Prostate gland (tissue), 2 donors: ENCODE measurements around the gene SMIM17. TPM values are rescaled to one million over a fixed set of nuclear protein-coding genes. Genes with fewer than 3 reads are reported as not detected.
A peak's percentile ranks its signal among the peaks of the same experiment; 100 is the strongest.

Source experiments
- DNase-seq: peaks from one replicate; pipeline ENCODE4 v3.0.0-alpha.2; 2019; ENCODE audit warnings: low spot score
- H3K27ac ChIP-seq, 2 donors: fragments of 200-600 bp; sonication (generic); 2 replicates each; pipeline ENCODE4 v1.5.1; 2017 to 2019
- H3K27me3 ChIP-seq: fragments of 200-600 bp; sonication (generic); replicated peaks from 2 replicates; pipeline ENCODE4 v1.5.1; 2019; ENCODE audit not compliant: insufficient read depth
- H3K36me3 ChIP-seq, 2 donors: fragments of 200-600 bp; sonication (generic); 1 replicate in 1 of 2; 2 replicates in 1 of 2; pipeline versions ENCODE4 v1.5.1 to v1.8.1; 2017 to 2019
- H3K4me1 ChIP-seq: fragments of 200-600 bp; sonication (generic); replicated peaks from 2 replicates; pipeline ENCODE4 v1.5.1; 2019
- H3K4me3 ChIP-seq, 2 donors: fragments of 200-600 bp; sonication (generic); 2 replicates each; pipeline ENCODE4 v1.5.1; 2017 to 2019
- H3K9me3 ChIP-seq: fragments of 200-600 bp; sonication (generic); 2 replicates; pipeline ENCODE4 v1.5.1; 2017
- CTCF ChIP-seq, 4 experiments: fragments of 200-600 bp in 2 of 4; fragments of 450-650 bp in 2 of 4; sonication (generic) in 2 of 4; IDR thresholded peaks; 1 replicate in 3 of 4; 2 replicates in 1 of 4; pipeline ENCODE4 v1.5.1; 2016 to 2019; ENCODE audit warnings: antibody characterized with exemption in 4 of 4, mild to moderate bottlenecking in 2 of 4, moderate library complexity in 2 of 4
- POLR2A ChIP-seq: fragments of 450-650 bp; IDR thresholded peaks from one replicate; pipeline ENCODE4 v1.6.1; 2016; ENCODE audit warnings: antibody characterized with exemption, mild to moderate bottlenecking
- POLR2AphosphoS5 ChIP-seq: sonication (generic); formaldehyde crosslinking; IDR thresholded peaks from one replicate; pipeline ENCODE4 v1.6.1; 2017; ENCODE audit warnings: antibody characterized with exemption
- WGBS: methylation state at CpG from one replicate; pipeline ENCODE4 v1.1.5; 2018; 5-methylcytosine and 5-hydroxymethylcytosine counted together
- intact Hi-C: fragments of 100-400 bp; cut with DNase I; formaldehyde crosslinking; loops from one replicate; pipeline ENCODE4 v1.14.2; 2022
- total RNA-seq, 2 donors: library from RNA; depleted of rRNA; stranded (reverse); fragments of >200 nt; gene quantifications; one replicate each; pipeline ENCODE4 v1.1.0, GENCODE V29; 2016

SMIM17 gene
- total RNA-seq, 2 donors from 2014 or later: not detected

GRCh38 chr19:56623006-56623405 lies 20.0 kb upstream of the SMIM17 start:
- no peak for DNase-seq
- Histone ChIP-seq H3K4me1 (no peaks in the 10 kb centered on the region), H3K4me3 (no peak overlapping the region), H3K27me3 (no peaks in the 10 kb centered on the region), H3K36me3 (peaks cover 0 to 10% of the 10 kb centered on the region in 2 donors), H3K27ac (no peak overlapping the region), H3K9me3 (no peaks in the 10 kb centered on the region)
- WGBS: 82% methylated on average over 9 of the region's 9 CpGs
- TF ChIP-seq POLR2A: no peak
- TF ChIP-seq CTCF (IDR thresholded peaks at IDR 0.05): no peak
- no peak for TF ChIP-seq POLR2AphosphoS5
- intact Hi-C loops: no loop called here

DNA sequence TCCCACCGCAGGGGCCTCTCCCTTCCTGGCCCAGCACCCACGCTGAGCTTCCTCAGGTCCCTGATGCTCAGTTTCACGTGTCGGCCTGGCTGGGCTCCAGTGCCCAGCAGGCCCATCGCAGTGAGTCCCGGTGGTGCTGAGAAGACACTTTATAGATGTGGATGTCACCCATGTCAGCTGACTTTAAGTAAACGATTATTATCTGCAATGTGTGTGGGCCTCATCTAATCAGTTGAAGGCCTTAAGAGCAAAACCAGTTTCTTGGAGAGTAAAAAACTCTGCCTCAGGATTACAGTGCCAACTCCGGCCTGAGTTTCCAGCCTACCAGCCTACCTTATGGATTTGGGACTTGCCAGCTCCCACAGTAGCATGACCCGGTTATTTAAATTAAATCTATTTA lies 17.3 kb upstream of the SMIM17 start:
- Histone ChIP-seq H3K27me3 (no peaks in the 10 kb centered on the region), H3K4me1 (no peaks in the 10 kb centered on the region), H3K9me3 (no peaks in the 10 kb centered on the region), H3K27ac (no peak overlapping the region), H3K36me3 (peaks cover 0 to 10% of the 10 kb centered on the region in 2 donors), H3K4me3 (no peak overlapping the region)
- 94% methylated on average over 9 of the region's 9 CpGs for WGBS
- intact Hi-C loops: no loop called here
- DNase-seq: no peak
- TF ChIP-seq CTCF (IDR thresholded peaks at IDR 0.05) (no peak), POLR2A (no peak), POLR2AphosphoS5 (no peak)

GRCh38 chr19:56633021-56633420 lies 9.9 kb upstream of the SMIM17 start:
- Histone ChIP-seq H3K27me3 (no peaks in the 10 kb centered on the region), H3K36me3 (no peaks in the 10 kb centered on the region), H3K4me3 (no peak overlapping the region), H3K27ac (no peak overlapping the region), H3K4me1 (no peaks in the 10 kb centered on the region), H3K9me3 (no peaks in the 10 kb centered on the region)
- no peak for TF ChIP-seq POLR2AphosphoS5
- WGBS: 31% methylated on average over 1 of the region's 1 CpG
- no peak for DNase-seq
- intact Hi-C loops: no loop called here

GRCh38 chr19:56637976-56638555 lies 4.9 kb upstream of the SMIM17 start:
- intact Hi-C loops: no loop called here
- Histone ChIP-seq H3K27me3 (peaks cover 7% of the 10 kb centered on the region), H3K9me3 (no peaks in the 10 kb centered on the region), H3K4me1 (no peaks in the 10 kb centered on the region), H3K36me3 (no peaks in the 10 kb centered on the region), H3K27ac (no peak overlapping the region), H3K4me3 (no peak overlapping the region)
- peak; percentile 66 for DNase-seq
- 6% methylated on average over 20 of the region's 21 CpGs for WGBS
- TF ChIP-seq CTCF (IDR thresholded peaks at IDR 0.05) (no peak), POLR2A (no peak), POLR2AphosphoS5 (peak; percentile 55)

DNA sequence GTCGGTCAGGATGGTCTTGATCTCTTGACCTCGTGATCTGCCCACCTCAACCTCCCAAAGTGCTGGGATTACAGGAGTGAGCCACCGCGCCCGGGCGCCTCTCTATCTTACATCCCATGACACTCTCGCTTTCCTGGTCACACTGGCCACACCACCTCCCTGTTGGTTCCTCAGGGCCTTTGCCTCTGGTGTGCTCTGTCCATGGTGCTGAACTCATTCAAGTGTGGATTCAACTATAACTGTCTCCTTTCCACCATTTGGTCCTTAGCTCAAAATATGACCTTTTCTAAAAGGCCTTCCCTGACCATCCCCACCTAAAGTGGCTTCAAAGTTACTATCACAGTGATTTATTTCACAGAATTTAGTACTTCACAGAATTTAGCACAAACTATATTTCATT lies 3.7 kb upstream of the SMIM17 start:
- TF ChIP-seq CTCF (IDR thresholded peaks at IDR 0.05) (no peak), POLR2AphosphoS5 (no peak), POLR2A (no peak)
- no peaks in the 10 kb centered on the region for H3K9me3 ChIP-seq
- no peak overlapping the region for H3K4me3 ChIP-seq
- no peaks in the 10 kb centered on the region for H3K4me1 ChIP-seq
- 32% methylated on average over 7 of the region's 7 CpGs for WGBS
- intact Hi-C loops: no loop called here
- no peak for DNase-seq
- no peak overlapping the region for H3K27ac ChIP-seq
- H3K36me3 ChIP-seq: no peaks in the 10 kb centered on the region
- peaks cover 13% of the 10 kb centered on the region for H3K27me3 ChIP-seq
